Middle frontal gyrus (tissue), 1 donor: ENCODE data around the gene CARNS1.
"Not testable (repeated sequence)": the region's sequence is repeated elsewhere in the genome, so short reads cannot be mapped to it uniquely, and the experiment has no call there.

ENCODE experiments used
- DNase-seq: peaks from one replicate; pipeline ENCODE4 v3.0.0-alpha.2; 2015; ENCODE audit warnings: low spot score; ENCODE audit errors: extremely low spot score

The CARNS1 gene

GRCh38 chr11:67396587-67397389, 18.7 kb upstream of the CARNS1 start:
- no peak for DNase-seq

GRCh38 chr11:67397536-67397935, 17.9 kb upstream of the CARNS1 start:
- no peak for DNase-seq

GRCh38 chr11:67397986-67398660, 17.4 kb upstream of the CARNS1 start:
- no peak for DNase-seq

GRCh38 chr11:67398661-67399563, 16.6 kb upstream of the CARNS1 start:
- no peak for DNase-seq

- no peak for DNase-seq
These were observed 15.1 kb upstream of the CARNS1 start for GRCh38 chr11:67400251-67400941.

- no peak for DNase-seq
These were observed 14.5 kb upstream of the CARNS1 start for GRCh38 chr11:67400942-67401494.

- peak; percentile 72 for DNase-seq
These were observed 13.8 kb upstream of the CARNS1 start, which contains the start of gene PPP1CA for GRCh38 chr11:67401495-67402191. PPP1CA (minus strand) TSS chr11:67401858; CDS start chr11:67401782, 76 bp downstream.

- not testable (repeated sequence) for DNase-seq
These were observed 13.2 kb upstream of the CARNS1 start for GRCh38 chr11:67402192-67402839.

- DNase-seq, result not testable (repeated sequence)
These were observed 12.4 kb upstream of the CARNS1 start for GRCh38 chr11:67403085-67403484.

GRCh38 chr11:67404515-67405195, 10.8 kb upstream of the CARNS1 start:
- DNase-seq, result no peak

- no peak for DNase-seq
These were observed 10.3 kb upstream of the CARNS1 start for GRCh38 chr11:67405196-67405567.

GRCh38 chr11:67405688-67406339, 9.7 kb upstream of the CARNS1 start:
- no peak for DNase-seq

GRCh38 chr11:67406420-67406968, 9.0 kb upstream of the CARNS1 start:
- DNase-seq, result no peak

- peak; percentile 48 for DNase-seq
These were observed 8.3 kb upstream of the CARNS1 start for GRCh38 chr11:67406969-67407687.

GRCh38 chr11:67407688-67408163, 7.8 kb upstream of the CARNS1 start:
- no peak for DNase-seq

- DNase-seq, result no peak
These were observed 6.9 kb upstream of the CARNS1 start for GRCh38 chr11:67408437-67409200.

GRCh38 chr11:67409261-67409666, 6.2 kb upstream of the CARNS1 start:
- no peak for DNase-seq
